Kidney (tissue), 14 donors: ENCODE data around the gene CLIC5. TPM values are rescaled to one million over a fixed set of nuclear protein-coding genes. Genes with fewer than 3 reads are reported as not detected.
A peak's percentile ranks its signal among the peaks of the same experiment; 100 is the strongest.

ENCODE experiments used
- DNase-seq, 5 donors: peaks; one replicate each; pipeline ENCODE4 v3.0.0-alpha.2; 2013 to 2020
- FAIRE-seq: peaks from 2 replicates; lab custom pipeline; 2012; peaks lifted over from hg19 to GRCh38; lab: Jason Lieb, UNC
- H3K27ac ChIP-seq, 2 donors: one replicate each; pipeline ENCODE4 v1.7.0; 2013; ENCODE audit warnings: low read depth in 2 of 2, low read length in 2 of 2, inconsistent platforms in 1 of 2
- H3K27me3 ChIP-seq: one replicate; pipeline ENCODE4 v1.7.1; 2013; ENCODE audit warnings: low read length, inconsistent platforms; ENCODE audit not compliant: control insufficient read depth, insufficient read depth
- H3K36me3 ChIP-seq, 3 donors: one replicate each; pipeline versions ENCODE4 v1.7.0 to v1.7.1; 2013; ENCODE audit warnings: low read length in 3 of 3, control low read depth in 1 of 3, inconsistent platforms in 1 of 3; ENCODE audit not compliant: insufficient read depth in 3 of 3, control insufficient read depth in 2 of 3
- H3K4me1 ChIP-seq, 3 donors: one replicate each; pipeline versions ENCODE4 v1.7.0 to v1.7.1; 2013; ENCODE audit warnings: low read length in 3 of 3, inconsistent platforms in 1 of 3, low read depth in 1 of 3; ENCODE audit not compliant: control insufficient read depth in 2 of 3, insufficient read depth in 2 of 3
- H3K4me3 ChIP-seq, 3 donors: one replicate each; pipeline versions ENCODE4 v1.7.0 to v1.8.1; 2013; ENCODE audit warnings: low read length in 3 of 3, control low read depth in 1 of 3, inconsistent platforms in 1 of 3
- H3K9ac ChIP-seq, 3 donors: one replicate each; pipeline versions ENCODE4 v1.7.0 to v1.7.1; 2013; ENCODE audit warnings: low read length in 3 of 3, control low read depth in 1 of 3, inconsistent platforms in 1 of 3
- H3K9me3 ChIP-seq, 3 donors: one replicate each; pipeline versions ENCODE4 v1.7.0 to v1.7.1; 2013; ENCODE audit warnings: low read length in 3 of 3, control low read depth in 1 of 3, inconsistent platforms in 1 of 3; ENCODE audit not compliant: control insufficient read depth in 2 of 3, insufficient read depth in 1 of 3
- CTCF ChIP-seq: IDR thresholded peaks from 3 replicates; pipeline ENCODE4 v1.5.1; 2012; ENCODE audit warnings: mild to moderate bottlenecking, moderate library complexity, borderline replicate concordance; ENCODE audit not compliant: insufficient read depth; ENCODE audit errors: extremely low read depth
- intact Hi-C: fragments of 100-400 bp; cut with DNase I; formaldehyde crosslinking; loops from one replicate; pipeline ENCODE4 v1.11.1; 2022
- polyA plus RNA-seq: library from polyadenylated mRNA; stranded (reverse); fragments of 350-450 nt; fragmentation: Illumina TruSeq; extraction: RNeasy Lipid Tissue Mini Kit (QIAGEN cat#74804); gene quantifications from one replicate; pipeline ENCODE4 v1.2.3, GENCODE V29; 2014; ENCODE audit warnings: low read depth, low replicate concordance; ENCODE audit not compliant: insufficient read depth
- total RNA-seq: library from RNA; stranded (reverse); fragmentation: NEBNext Ultra II Directional; extraction: Animal tissue kit (Norgen Biotek cat#: 25700); gene quantifications from one replicate; pipeline ENCODE4 v1.2.1, GENCODE V29; 2021
- donor health status: control.
- donor health status: control.
- donor health status: control.
- donor health status: control.
- donor health status: control.
- donor health status: DM: yes; HTN: yes; CAD: no.
- donor health status: Normal renal cell carcinoma (clear cell type).

CLIC5 gene
- total and polyA plus RNA-seq, 2 donors from 2014 or later, result 7.4 to 54.3 TPM

- DNase-seq, result peak in 4 of 5 donors; percentile 54 to 94 (median 76)
- no peak for TF ChIP-seq CTCF
- H3K9ac ChIP-seq, result no peak overlapping the region
- peak overlapping the region in 1 of 2 donors; percentile 39 for H3K27ac ChIP-seq
- no peaks in the 10 kb centered on the region for H3K27me3 ChIP-seq
- no peak overlapping the region for H3K4me3 ChIP-seq
- no peaks in the 10 kb centered on the region for H3K36me3 ChIP-seq
- intact Hi-C loops, result no loop called here
- H3K9me3 ChIP-seq, result no peaks in the 10 kb centered on the region
- no peak for FAIRE-seq
- peaks cover 0 to 9% (median 2%) of the 10 kb centered on the region in 3 donors for H3K4me1 ChIP-seq
These were observed 64.1 kb downstream of the CLIC5 start for GRCh38 chr6:45951321-45952167.

DNA sequence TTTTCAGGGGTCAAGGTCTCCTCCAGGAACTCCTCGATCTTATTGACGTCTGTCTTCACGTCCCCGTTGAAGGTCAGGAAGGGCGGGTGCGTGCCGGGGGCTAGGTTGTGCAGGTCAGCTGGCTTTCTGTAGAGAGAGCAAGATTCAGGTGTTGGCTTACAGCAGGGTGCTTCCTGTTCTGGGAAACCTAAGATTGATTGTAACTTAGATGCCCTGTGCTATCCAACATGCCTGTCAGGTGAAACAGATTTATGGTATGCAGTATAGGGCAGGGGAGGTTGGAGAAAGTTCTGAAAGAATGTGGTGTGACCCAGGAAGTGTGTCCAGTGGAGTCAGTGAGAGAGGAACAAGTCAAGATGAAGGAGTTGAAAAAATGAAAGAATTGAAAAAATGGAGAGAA, 66.4 kb downstream of the CLIC5 start:
- no peak overlapping the region for H3K9ac ChIP-seq
- no peak for FAIRE-seq
- no peak overlapping the region for H3K4me3 ChIP-seq
- intact Hi-C loops, result no loop called here
- no peak overlapping the region for H3K27ac ChIP-seq
- no peak for TF ChIP-seq CTCF
- DNase-seq, result peak in 3 of 5 donors; percentile 39 to 65 (median 56)
- no peaks in the 10 kb centered on the region for H3K27me3 ChIP-seq
- H3K36me3 ChIP-seq, result no peaks in the 10 kb centered on the region
- no peaks in the 10 kb centered on the region for H3K9me3 ChIP-seq
- H3K4me1 ChIP-seq, result peaks cover 0 to 9% (median 2%) of the 10 kb centered on the region in 3 donors

GRCh38 chr6:45947807-45948206, 67.9 kb downstream of the CLIC5 start:
- H3K9ac ChIP-seq, result no peak overlapping the region
- FAIRE-seq, result no peak
- intact Hi-C loops, result no loop called here

More at GRCh38 chr6:45947807-45948206, 67.9 kb downstream of the CLIC5 start:
- no peaks in the 10 kb centered on the region for H3K36me3 ChIP-seq
- no peak for DNase-seq
- no peaks in the 10 kb centered on the region for H3K9me3 ChIP-seq
- peaks cover 0 to 9% (median 2%) of the 10 kb centered on the region in 3 donors for H3K4me1 ChIP-seq
- no peak for TF ChIP-seq CTCF
- H3K27me3 ChIP-seq, result no peaks in the 10 kb centered on the region
- no peak overlapping the region for H3K4me3 ChIP-seq
- H3K27ac ChIP-seq, result no peak overlapping the region
